GM19395 (cell line): ENCODE measurements around the gene SPDYE8.
A peak's percentile ranks its signal among the peaks of the same experiment; 100 is the strongest.
"Not testable (repeated sequence)": the region's sequence is repeated elsewhere in the genome, so short reads cannot be mapped to it uniquely, and the experiment has no call there.

Source experiments
- ATAC-seq: cut with Tn5 transposase; IDR thresholded peaks from one replicate; pipeline ENCODE4 v1.9.1; 2021; ENCODE audit warnings: mild to moderate bottlenecking, moderate library complexity; ENCODE audit not compliant: unreplicated experiment

SPDYE8 gene, protein sequence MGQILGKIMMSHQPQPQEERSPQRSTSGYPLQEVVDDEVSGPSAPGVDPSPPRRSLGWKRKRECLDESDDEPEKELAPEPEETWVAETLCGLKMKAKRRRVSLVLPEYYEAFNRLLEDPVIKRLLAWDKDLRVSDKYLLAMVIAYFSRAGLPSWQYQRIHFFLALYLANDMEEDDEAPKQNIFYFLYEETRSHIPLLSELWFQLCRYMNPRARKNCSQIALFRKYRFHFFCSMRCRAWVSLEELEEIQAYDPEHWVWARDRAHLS

DNA sequence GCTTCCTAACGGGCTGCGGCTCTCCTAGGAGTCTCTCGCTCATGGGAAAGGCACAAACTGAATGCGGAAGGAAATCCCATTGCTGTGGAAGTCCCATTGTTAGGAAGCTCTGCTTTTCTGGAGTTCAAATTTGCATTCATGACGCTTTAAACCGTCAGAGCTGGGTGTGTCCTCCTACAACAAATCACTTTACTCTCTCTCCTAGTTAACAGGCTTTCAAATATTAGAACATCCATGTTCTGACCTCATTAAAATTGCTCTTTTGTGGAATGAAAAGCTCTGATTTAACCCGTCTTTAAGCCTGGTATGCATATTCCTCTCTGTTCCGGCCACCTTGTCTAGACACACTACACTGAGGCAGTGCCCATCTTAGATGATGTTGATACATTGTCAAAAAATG is at the start of gene SPDYE8:
SPDYE8 (minus strand) TSS at position 101 of the 400 bp plus-strand sequence. CDS start 1,800 bp downstream, outside the sequence.
- not testable (repeated sequence) for ATAC-seq

DNA sequence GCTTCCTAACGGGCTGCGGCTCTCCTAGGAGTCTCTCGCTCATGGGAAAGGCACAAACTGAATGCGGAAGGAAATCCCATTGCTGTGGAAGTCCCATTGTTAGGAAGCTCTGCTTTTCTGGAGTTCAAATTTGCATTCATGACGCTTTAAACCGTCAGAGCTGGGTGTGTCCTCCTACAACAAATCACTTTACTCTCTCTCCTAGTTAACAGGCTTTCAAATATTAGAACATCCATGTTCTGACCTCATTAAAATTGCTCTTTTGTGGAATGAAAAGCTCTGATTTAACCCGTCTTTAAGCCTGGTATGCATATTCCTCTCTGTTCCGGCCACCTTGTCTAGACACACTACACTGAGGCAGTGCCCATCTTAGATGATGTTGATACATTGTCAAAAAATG is 28.2 kb upstream of the SPDYE8 start, which contains the start of gene SPDYE11:
SPDYE11 (minus strand) TSS at position 101 of the 400 bp plus-strand sequence. CDS start 1,800 bp downstream, outside the sequence.
- ATAC-seq: not testable (repeated sequence)

DNA sequence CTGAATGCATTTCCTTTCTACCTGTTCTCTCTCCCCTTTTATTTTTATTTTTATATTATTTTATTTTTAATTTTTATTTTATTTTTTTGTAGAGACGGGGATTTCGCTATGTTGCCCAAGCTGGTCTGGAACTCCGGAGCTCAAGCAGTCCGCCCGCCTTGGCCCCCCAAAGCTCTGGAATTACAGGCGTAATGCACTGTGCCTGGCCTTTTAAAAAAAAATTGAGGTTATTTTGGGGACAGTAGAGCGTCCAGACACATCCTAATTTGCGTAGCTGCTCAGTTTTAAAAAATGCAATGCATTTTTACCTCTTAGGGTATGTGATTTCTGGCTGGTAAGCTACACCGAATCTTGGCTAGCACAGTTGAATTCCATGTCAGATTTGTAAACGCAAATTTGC is 23.1 kb downstream of the SPDYE8 start:
- not testable (repeated sequence) for ATAC-seq

DNA sequence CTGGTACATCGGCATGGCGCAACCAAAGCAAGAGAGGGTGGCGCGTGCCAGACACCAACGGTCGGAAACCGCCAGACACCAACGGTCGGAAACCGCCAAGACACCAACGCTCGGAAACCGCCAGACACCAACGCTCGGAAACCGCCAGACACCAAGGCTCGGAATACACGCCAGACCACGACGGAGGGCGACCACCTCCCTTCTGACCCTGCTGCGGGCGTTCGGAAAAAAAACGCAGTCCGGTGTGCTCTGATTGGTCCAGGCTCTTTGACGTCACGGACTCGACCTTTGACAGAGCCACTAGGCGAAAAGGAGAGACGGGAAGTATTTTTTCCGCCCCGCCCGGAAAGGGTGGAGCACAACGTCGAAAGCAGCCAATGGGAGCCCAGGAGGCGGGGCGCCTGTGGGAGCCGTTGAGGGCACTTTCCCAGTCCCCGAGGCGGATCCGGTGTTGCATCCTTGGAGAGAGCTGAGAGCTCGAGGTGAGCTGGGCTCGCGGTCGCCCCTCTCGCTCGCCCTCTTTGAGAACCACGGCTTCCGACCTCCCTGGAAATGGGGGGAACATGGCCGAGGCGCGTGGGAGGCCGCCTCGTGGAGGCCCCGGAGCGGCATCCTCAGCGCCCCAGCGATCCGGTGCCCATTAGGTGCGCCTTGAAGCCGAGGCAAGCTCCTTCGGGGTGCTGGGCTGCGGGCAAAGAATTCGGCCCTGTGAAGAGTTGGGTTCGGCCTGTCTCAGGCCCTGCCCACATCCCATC is 23.7 kb downstream of the SPDYE8 start:
- peak; percentile 86 for ATAC-seq

DNA sequence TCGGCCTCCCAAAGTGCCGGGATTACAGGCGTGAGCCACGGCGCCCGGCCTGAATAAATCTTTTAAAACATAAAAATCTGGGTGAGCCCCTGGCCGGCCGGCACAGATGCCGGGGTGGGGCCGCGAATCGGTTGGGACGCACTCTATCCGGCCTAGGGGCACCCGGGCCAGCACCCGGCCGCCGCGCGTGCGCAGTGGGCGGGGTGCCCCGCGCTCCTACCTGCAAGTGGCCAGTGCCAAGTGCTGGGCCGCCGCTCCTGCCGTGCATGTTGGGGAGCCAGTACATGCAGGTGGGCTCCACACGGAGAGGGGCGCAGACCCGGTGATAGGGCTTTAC is 24.2 kb downstream of the SPDYE8 start:
- peak; percentile 72 for ATAC-seq

DNA sequence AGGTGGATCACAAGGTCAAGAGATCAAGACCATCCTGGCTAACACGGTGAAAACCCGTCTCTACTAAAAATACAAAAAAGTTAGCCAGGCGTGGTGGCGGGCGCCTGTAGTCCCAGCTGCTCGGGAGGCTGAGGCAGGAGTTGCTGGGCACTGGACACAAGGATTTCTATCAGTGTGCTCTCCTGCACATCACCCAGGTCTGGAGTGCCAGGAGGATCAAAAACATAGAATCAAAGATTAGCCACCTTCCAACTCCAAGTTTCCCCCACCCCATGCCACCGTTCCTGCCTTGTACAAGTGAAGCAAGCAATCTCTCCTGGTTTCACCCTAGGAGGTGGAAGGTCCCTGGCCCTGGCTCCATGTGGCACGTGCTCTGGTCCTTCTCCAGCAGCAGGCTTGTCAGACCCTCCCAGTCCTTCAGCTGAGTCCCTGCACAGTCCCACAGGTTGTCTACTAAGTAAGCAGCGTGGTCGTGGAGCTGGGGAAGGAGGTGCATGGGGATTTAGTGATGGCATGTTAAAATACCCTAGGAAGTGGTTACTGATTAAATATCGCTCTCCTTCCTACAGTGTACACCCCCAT is 31.6 kb downstream of the SPDYE8 start:
- not testable (repeated sequence) for ATAC-seq

DNA sequence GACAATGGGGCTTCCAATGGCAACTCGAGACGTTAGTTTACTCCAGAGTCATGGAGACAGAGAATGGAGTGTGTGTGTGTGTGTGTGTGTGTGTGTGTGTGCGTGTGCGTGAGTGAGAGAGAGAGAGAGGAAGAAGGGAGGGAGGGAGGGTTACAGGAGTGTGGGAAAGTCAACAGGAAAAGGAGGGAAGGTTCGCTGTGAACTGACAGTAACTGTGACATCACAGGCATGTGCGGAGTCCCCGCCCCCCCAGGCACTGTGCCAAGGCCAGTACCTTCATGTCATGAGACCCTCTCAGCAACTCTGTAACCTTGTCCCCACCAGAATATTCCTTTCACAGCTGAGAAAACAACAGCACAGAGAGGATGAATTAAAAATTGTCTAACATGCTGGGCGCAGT is 32.1 kb downstream of the SPDYE8 start:
- not testable (repeated sequence) for ATAC-seq

DNA sequence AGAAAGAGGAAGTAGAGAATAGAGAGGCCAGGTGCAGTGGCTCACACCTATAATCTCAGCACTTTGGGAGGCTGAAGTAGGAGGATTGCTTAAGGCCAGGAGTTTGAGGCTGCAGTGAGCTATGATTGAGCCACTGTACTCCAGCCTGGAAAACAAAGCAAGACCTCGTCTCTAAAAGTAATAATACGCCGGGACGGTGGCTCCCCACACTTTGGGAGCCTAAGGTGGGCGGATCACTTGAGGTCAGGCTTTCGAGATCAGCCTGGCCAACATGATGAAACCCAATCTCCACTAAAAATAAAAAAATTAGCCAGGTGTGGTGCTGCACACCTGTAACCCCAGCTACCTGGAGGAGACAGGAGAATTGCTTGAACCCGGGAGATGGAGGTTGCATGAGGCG is 34.1 kb downstream of the SPDYE8 start:
- not testable (repeated sequence) for ATAC-seq

DNA sequence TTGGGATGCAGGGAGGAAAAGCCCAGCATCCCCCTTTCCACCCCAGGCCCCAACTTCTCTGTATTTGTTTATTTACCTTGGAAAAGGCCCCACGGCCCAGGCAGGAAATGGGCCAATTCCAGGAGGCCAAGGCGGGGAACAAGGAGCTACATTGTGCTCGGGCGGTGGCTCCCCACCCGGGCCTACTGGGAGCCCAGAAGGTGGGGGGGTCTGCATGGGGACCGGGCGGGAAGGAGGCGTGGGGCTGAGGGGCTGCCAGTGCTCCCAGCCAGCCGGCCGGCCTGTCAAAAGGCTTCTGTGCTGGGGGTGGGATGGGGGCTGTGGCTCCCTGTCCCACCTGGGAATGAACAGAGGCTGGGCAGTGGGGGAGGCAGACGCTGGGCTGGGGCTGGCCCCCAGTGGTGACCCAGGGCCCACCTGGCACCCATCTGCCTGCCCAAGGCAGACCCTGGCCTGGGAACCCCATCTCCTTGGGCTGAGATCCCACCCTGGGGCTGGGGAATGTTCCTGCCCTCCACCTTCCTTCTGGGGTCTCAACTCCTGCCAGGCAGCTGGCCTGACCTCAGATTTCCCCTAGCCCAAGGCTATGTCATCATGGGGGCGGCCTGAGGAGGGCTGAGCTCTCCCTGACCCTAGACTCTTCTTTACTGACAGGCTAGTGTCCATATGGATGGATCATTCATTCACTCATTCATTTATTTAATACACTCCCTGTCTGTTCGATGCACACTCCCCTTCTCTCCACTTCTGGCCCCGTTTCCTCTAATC is 39.2 kb downstream of the SPDYE8 start:
- not testable (repeated sequence) for ATAC-seq

DNA sequence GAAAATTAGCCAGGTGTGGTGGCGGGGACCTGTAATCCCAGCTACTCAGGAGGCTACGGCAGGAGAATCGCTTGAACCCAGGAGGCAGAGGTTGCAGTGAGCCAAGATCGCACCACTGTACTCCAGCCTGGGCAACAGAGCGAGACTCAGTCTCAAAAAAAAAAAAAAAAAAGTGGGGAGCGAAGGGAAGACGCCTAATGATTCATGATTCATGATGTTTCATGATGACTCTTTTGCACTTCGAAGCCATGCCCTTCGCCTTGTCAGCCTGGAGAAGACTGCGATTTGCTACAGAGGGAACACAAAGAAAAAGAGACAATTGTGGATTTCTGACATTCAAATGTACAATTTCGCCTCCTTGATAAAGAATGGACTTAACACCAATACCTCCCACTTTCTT is 47.5 kb downstream of the SPDYE8 start:
- ATAC-seq: not testable (repeated sequence)

DNA sequence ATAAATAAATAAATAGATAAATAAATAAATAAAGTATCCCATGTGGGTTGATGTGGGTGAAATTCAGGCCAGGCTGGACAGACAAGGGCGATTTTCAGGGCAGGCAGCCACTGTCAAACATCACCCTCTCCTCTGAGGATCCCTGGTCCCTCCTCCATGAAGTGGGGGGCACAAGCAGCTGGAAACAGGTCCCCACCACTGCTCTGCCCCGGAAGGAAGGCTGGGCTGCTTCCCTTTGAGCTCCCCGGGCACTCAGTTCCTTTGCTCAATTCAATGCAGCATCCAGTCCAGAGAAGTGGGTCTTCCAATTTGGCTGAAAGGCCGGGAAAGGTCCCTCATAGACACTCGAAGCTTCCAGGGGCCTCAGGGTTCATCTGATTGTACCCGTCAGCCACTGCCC is 49.2 kb downstream of the SPDYE8 start:
- ATAC-seq: not testable (repeated sequence)

DNA sequence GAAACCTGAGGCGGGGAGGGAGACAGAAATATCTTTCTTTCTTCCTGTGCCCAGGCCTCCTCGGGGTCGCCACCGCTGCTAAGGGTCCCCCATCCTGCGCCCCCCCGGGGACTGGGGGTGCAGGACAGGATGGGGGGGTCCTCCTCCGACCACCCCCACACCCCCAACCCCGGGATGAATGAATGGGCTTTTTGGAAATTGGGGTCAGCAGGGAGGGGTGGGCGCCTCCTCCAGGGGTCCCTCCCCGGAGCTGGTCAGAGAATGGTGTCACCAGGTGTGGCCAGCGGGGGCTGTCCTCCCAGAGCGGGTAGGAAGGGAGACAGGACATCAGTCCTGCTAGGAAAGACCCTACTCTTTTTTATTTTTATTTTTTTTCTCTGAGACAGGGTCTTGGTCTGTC is 53.1 kb downstream of the SPDYE8 start:
- not testable (repeated sequence) for ATAC-seq

DNA sequence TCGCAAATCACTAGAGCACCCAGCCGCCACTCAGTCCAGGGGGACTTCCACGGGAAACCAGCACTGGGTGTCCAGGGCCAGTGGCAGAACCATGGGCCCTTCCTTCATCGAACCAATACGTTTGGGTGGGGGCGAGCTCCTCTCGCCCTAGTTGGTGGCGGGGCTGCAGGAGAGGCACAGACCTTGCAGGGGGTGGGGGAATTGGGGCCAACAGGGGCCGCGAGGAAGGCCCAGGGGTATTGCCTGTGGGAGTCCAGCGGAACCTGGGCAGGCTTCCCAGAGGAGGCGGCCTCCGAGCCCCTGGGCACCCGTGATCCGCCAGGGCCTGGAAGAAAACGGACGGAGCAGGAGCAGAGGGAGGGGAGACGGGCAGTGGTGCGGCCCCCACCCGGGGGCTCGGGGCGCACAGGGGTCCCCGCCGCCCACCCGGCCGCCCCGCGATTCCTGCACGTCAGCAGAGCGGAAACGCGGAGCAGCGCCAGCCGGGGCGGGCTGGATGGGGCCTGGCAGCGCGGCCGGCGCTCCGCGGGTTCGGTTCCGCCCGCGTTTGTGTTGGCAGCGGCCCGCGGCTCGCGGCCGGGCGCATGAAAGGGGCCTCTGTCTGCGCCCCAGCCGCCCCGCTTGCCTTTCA is 53.8 kb downstream of the SPDYE8 start:
- not testable (repeated sequence) for ATAC-seq

DNA sequence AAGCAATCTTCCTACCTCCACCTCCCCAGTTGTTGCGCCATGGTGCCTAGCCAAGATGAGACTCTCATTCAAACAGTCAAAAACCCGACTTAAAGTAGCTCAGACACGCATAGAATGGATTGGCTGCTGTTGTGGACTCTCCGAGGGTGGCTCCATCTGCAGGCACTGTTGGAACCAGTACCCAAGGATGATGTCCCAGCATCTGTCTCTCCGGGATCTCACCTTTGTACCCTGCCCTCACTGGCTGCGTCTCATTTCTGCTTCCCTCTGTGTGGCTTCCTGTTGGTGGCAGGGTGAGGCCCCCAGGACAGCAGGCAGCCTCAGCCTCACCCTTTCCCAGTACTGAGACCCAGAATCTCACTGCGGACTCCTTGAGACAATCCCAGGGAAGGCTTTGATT is 54.8 kb downstream of the SPDYE8 start:
- ATAC-seq: not testable (repeated sequence)

DNA sequence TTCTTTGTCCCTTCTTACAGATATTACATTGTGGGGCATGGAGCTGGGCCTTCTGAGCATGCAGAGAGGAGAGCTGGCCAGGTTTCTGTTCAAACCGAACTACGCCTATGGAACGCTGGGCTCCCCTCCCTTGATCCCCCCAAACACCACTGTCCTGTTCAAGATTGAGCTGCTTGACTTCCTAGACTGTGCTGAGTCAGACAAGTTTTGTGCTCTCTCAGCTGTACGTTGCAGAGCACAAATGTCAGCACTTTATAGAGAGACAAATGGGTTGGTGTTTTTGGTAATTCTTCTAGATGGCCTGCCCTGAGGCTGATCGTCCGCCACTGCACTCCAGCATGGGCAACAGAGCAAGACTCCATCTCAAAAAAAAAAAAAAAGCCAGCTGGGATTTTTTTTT is 58.1 kb downstream of the SPDYE8 start:
- ATAC-seq: not testable (repeated sequence)
